ENCODE results near the gene CXCL5. TPM values are rescaled to one million over a fixed set of nuclear protein-coding genes. Genes with fewer than 3 reads are reported as not detected.

CXCL5 gene
- total and polyA plus RNA-seq, 10 of the 15 experiments (the other 5 are each of a cell fraction or from before 2014, with no cell fraction given): not detected

- H3K9ac ChIP-seq (ENCODE audit: control insufficient read depth, insufficient read depth, low read length): no peak overlapping the region
- H3K27me3 ChIP-seq (replicated peaks in 1 of 2; ENCODE audit: control insufficient read depth in 2 of 2, insufficient read depth in 2 of 2, low read length in 1 of 2): peaks cover 3 to 8% of the 10 kb centered on the region in 2 experiments
- intact Hi-C loops (cut with micrococcal nuclease; ENCODE audit: unreplicated experiment) (no loop called here), in situ Hi-C loops (cut with MboI) (no loop called here)
- SMC1A ChIA-PET (ENCODE audit: uncharacterized antibody, unreplicated experiment): interaction anchor here (1.7 kb wide), 1 partner anchor 15 kb away, joined by 5 read pairs; no protein-coding TSS in a partner anchor
- no peak for ATAC-seq
- no peak for DNase-seq (ENCODE audit: low read depth, low spot score)
- no peaks in the 10 kb centered on the region for H3K9me3 ChIP-seq (replicated peaks; ENCODE audit: control insufficient read depth, insufficient read depth, low read length)
- H3K79me2 ChIP-seq (ENCODE audit: control insufficient read depth, insufficient read depth, low read length): no peaks in the 10 kb centered on the region
- peaks cover 3% of the 10 kb centered on the region; the same call in 1 of the 2 replicates for H3K4me1 ChIP-seq (ENCODE audit: control insufficient read depth, insufficient read depth, low read length)
- RAD21 ChIA-PET (ENCODE audit: unreplicated experiment): interaction anchor here (0.7 kb wide), 1 partner anchor 378 kb away, joined by 3 read pairs; no protein-coding TSS in a partner anchor
- H3K4me3 ChIP-seq: no peak overlapping the region
- H3K36me3 ChIP-seq (ENCODE audit: control insufficient read depth in 2 of 2, insufficient read depth in 2 of 2, low read length in 1 of 2): no peaks in the 10 kb centered on the region
- no TSS peak for BruUV-seq (replicated peaks)
- no peak overlapping the region for H3K4me2 ChIP-seq (ENCODE audit: control insufficient read depth, insufficient read depth)
- POLR2A ChIA-PET: no interaction called here
- FAIRE-seq: no peak
- no peak overlapping the region for H3K27ac ChIP-seq (ENCODE audit: control insufficient read depth, insufficient read depth)
- no peaks in the 10 kb centered on the region for H4K20me1 ChIP-seq (ENCODE audit: control insufficient read depth, insufficient read depth)
- CTCF ChIA-PET: no interaction called here
- H2AFZ ChIP-seq (ENCODE audit: control insufficient read depth, low read depth, low read length): no peak overlapping the region
- no peak for TF ChIP-seq RAD51 (IDR thresholded peaks at IDR 0.05)
- TF ChIP-seq, protein P1, sequence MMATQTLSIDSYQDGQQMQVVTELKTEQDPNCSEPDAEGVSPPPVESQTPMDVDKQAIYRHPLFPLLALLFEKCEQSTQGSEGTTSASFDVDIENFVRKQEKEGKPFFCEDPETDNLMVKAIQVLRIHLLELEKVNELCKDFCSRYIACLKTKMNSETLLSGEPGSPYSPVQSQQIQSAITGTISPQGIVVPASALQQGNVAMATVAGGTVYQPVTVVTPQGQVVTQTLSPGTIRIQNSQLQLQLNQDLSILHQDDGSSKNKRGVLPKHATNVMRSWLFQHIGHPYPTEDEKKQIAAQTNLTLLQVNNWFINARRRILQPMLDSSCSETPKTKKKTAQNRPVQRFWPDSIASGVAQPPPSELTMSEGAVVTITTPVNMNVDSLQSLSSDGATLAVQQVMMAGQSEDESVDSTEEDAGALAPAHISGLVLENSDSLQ (IDR thresholded peaks at IDR 0.05): no peak
- TF ChIP-seq MXI1 (IDR thresholded peaks at IDR 0.05; ENCODE audit: low read depth, low read length): no peak
- TF ChIP-seq KLF5 (IDR thresholded peaks at IDR 0.05; ENCODE audit: partially characterized antibody): no peak
- TF ChIP-seq CBX5 (IDR thresholded peaks at IDR 0.05; ENCODE audit: low read depth): no peak
- TF ChIP-seq NFYB (IDR thresholded peaks at IDR 0.05; ENCODE audit: insufficient read depth, low read depth, low read length): no peak
- no peak for TF ChIP-seq CBX3 (IDR thresholded peaks at IDR 0.05; ENCODE audit: borderline replicate concordance, low read depth)
- no peak for TF ChIP-seq SMAD1 (IDR thresholded peaks at IDR 0.05; ENCODE audit: low read depth, partially characterized antibody)
- TF ChIP-seq, protein P2, sequence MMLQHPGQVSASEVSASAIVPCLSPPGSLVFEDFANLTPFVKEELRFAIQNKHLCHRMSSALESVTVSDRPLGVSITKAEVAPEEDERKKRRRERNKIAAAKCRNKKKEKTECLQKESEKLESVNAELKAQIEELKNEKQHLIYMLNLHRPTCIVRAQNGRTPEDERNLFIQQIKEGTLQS (IDR thresholded peaks at IDR 0.05; ENCODE audit: borderline replicate concordance, extremely low read depth, low read depth, low read length): no peak
- 0% methylated on average over 1 of the region's 1 CpG for WGBS (ENCODE audit: insufficient coverage, insufficient replicate concordance, low lambda C conversion rate, missing lambda C conversion rate)
Measured at GRCh38 chr4:74041418-74041817, 42.9 kb upstream of the CXCL5 start.

All from GM12878 (cell line).